ENCODE data around the gene FAM131B. TPM values are rescaled to one million over a fixed set of nuclear protein-coding genes. Genes with fewer than 3 reads are reported as not detected.

The FAM131B gene
- polyA plus RNA-seq, 1 donor (not counting 4 experiments of a cell fraction or from before 2014, with no cell fraction given), result 0.21 TPM

GRCh38 chr7:143375298-143376034 is 13.0 kb upstream of the FAM131B start:
- no peaks in the 10 kb centered on the region for H3K9me3 ChIP-seq (ENCODE audit: control insufficient read depth, low read depth, low read length)
- FAIRE-seq (no peak), DNase-seq (ENCODE audit: low read depth, low spot score) (no peak)
- no peak overlapping the region for H3K27ac ChIP-seq (ENCODE audit: control insufficient read depth, insufficient read depth, low read length)
- H3K36me3 ChIP-seq (ENCODE audit: control insufficient read depth in 2 of 2, extremely low read depth in 1 of 2, insufficient read depth in 2 of 2, low read length in 2 of 2), result no peaks in the 10 kb centered on the region
- H4K20me1 ChIP-seq (ENCODE audit: control insufficient read depth, extremely low read depth, insufficient read depth, low read length), result no peaks in the 10 kb centered on the region
- no peak overlapping the region for H3K4me3 ChIP-seq (ENCODE audit: control insufficient read depth in 2 of 3, extremely low read depth in 1 of 3, insufficient read depth in 2 of 3, low read depth in 1 of 3, low read length in 3 of 3)
- H2AFZ ChIP-seq (ENCODE audit: control insufficient read depth, low read length), result no peak overlapping the region
- H3K4me2 ChIP-seq (ENCODE audit: control insufficient read depth, extremely low read depth, insufficient read depth, low read depth, low read length), result no peak overlapping the region
- no peak for TF ChIP-seq EZH2 (IDR thresholded peaks at IDR 0.05; ENCODE audit: low read length)
- TF ChIP-seq CTCF (optimal IDR thresholded peaks at IDR 0.05 in 1 of 3, IDR thresholded peaks at IDR 0.05 in 1 of 3, conservative IDR thresholded peaks at IDR 0.05 in 1 of 3; ENCODE audit: extremely low read depth in 1 of 3, insufficient read depth in 2 of 3, low read length in 3 of 3), result no peak
- dilution Hi-C loops (cut with MboI; ENCODE audit: extremely low pct_ligation_motif_present, low sequenced_read_pairs), result no loop called here
- H3K9ac ChIP-seq (ENCODE audit: control insufficient read depth, extremely low read depth, insufficient read depth, low read length), result no peak overlapping the region
- H3K9me1 ChIP-seq (ENCODE audit: control insufficient read depth, extremely low read depth, insufficient read depth, low read length), result no peaks in the 10 kb centered on the region
- no peaks in the 10 kb centered on the region for H3K79me2 ChIP-seq (ENCODE audit: control insufficient read depth, insufficient read depth, low read length)
- peaks cover 36% of the 10 kb centered on the region for H3K4me1 ChIP-seq (ENCODE audit: control insufficient read depth, extremely low read depth, insufficient read depth, low read length)
- H3K27me3 ChIP-seq (ENCODE audit: control insufficient read depth, extremely low read depth, insufficient read depth, low read length), result no peaks in the 10 kb centered on the region

GRCh38 chr7:143374561-143374960 is 12.0 kb upstream of the FAM131B start:
- no peaks in the 10 kb centered on the region for H3K36me3 ChIP-seq (ENCODE audit: control insufficient read depth in 2 of 2, extremely low read depth in 1 of 2, insufficient read depth in 2 of 2, low read length in 2 of 2)
- no peak for FAIRE-seq
- no peaks in the 10 kb centered on the region for H3K9me3 ChIP-seq (ENCODE audit: control insufficient read depth, low read depth, low read length)
- TF ChIP-seq CTCF (optimal IDR thresholded peaks at IDR 0.05 in 1 of 3, IDR thresholded peaks at IDR 0.05 in 1 of 3, conservative IDR thresholded peaks at IDR 0.05 in 1 of 3; ENCODE audit: extremely low read depth in 1 of 3, insufficient read depth in 2 of 3, low read length in 3 of 3) (no peak), EZH2 (IDR thresholded peaks at IDR 0.05; ENCODE audit: low read length) (no peak)
- H3K9ac ChIP-seq (ENCODE audit: control insufficient read depth, extremely low read depth, insufficient read depth, low read length), result no peak overlapping the region
- no peak overlapping the region for H2AFZ ChIP-seq (ENCODE audit: control insufficient read depth, low read length)
- no peaks in the 10 kb centered on the region for H3K79me2 ChIP-seq (ENCODE audit: control insufficient read depth, insufficient read depth, low read length)
- peaks cover 31% of the 10 kb centered on the region for H3K4me1 ChIP-seq (ENCODE audit: control insufficient read depth, extremely low read depth, insufficient read depth, low read length)
- no peak overlapping the region for H3K4me2 ChIP-seq (ENCODE audit: control insufficient read depth, extremely low read depth, insufficient read depth, low read depth, low read length)
- no peaks in the 10 kb centered on the region for H3K9me1 ChIP-seq (ENCODE audit: control insufficient read depth, extremely low read depth, insufficient read depth, low read length)
- no peak overlapping the region for H3K4me3 ChIP-seq (ENCODE audit: control insufficient read depth in 2 of 3, extremely low read depth in 1 of 3, insufficient read depth in 2 of 3, low read depth in 1 of 3, low read length in 3 of 3)
- dilution Hi-C loops (cut with MboI; ENCODE audit: extremely low pct_ligation_motif_present, low sequenced_read_pairs), result no loop called here
- H3K27me3 ChIP-seq (ENCODE audit: control insufficient read depth, extremely low read depth, insufficient read depth, low read length), result no peaks in the 10 kb centered on the region
- no peak for DNase-seq (ENCODE audit: low read depth, low spot score)
- H4K20me1 ChIP-seq (ENCODE audit: control insufficient read depth, extremely low read depth, insufficient read depth, low read length), result no peaks in the 10 kb centered on the region
- H3K27ac ChIP-seq (ENCODE audit: control insufficient read depth, insufficient read depth, low read length), result no peak overlapping the region
